Motor neuron (in vitro differentiated cells): ENCODE results near the gene ZNF57. TPM values are rescaled to one million over a fixed set of nuclear protein-coding genes. Genes with fewer than 3 reads are reported as not detected.
A peak's percentile ranks its signal among the peaks of the same experiment; 100 is the strongest.
"Not testable (repeated sequence)": the region's sequence is repeated elsewhere in the genome, so short reads cannot be mapped to it uniquely, and the experiment has no call there.

Experiments
- ATAC-seq, 8 experiments: fragments of 200-7000 bp; cut with Tn5 transposase; replicated peaks in 6 of 8; 2 replicates each; pipeline ENCODE4 v1.8.0; 2021; ENCODE audit warnings: mild to moderate bottlenecking in 8 of 8, moderate library complexity in 8 of 8
- H3K27ac ChIP-seq, 2 donors: fragments of 250-450 bp; sonication (Bioruptor Pico); 2 replicates each; pipeline ENCODE4 v1.9.0; 2021; ENCODE audit warnings: antibody characterized with exemption in 2 of 2, mild to moderate bottlenecking in 2 of 2, moderate library complexity in 1 of 2
- H3K4me1 ChIP-seq, 2 donors: fragments of 250-450 bp; sonication (Bioruptor Pico); replicated peaks in 1 of 2; 2 replicates each; pipeline ENCODE4 v1.6.1; 2021; ENCODE audit warnings: antibody characterized with exemption in 2 of 2, mild to moderate bottlenecking in 2 of 2, moderate library complexity in 1 of 2
- H3K4me3 ChIP-seq, 5 donors: fragments of 250-450 bp; sonication (Bioruptor Pico); 2 replicates each; pipeline ENCODE4 v1.9.0; 2021; ENCODE audit warnings: antibody characterized with exemption in 5 of 5, mild to moderate bottlenecking in 5 of 5, moderate library complexity in 4 of 5
- WGBS, 10 experiments: fragments of 450-650 bp; shearing (Covaris generic); methylation state at CpG; one replicate each; pipeline ENCODE4 v1.0.0; 2022; 5-methylcytosine and 5-hydroxymethylcytosine counted together
- in situ Hi-C, 9 experiments: fragments of 400-800 bp; cut with MboI; loops; one replicate each; pipeline ENCODE4 v1.15.0; 2021; ENCODE audit warnings: low sequenced_read_pairs in 9 of 9, low pct_unique_long_range_greater_than_20kb in 2 of 9; ENCODE audit not compliant: unreplicated experiment in 9 of 9
- total RNA-seq, 8 experiments: library from RNA; unstranded; fragments of 300-600 nt; gene quantifications; 2 replicates each; pipeline versions ENCODE4 v1.2.3 to v1.2.4, GENCODE V29; 2022

ZNF57 gene
- total RNA-seq, 8 experiments from 2014 or later, result 3.3 to 11.6 (median 8.4) TPM

DNA sequence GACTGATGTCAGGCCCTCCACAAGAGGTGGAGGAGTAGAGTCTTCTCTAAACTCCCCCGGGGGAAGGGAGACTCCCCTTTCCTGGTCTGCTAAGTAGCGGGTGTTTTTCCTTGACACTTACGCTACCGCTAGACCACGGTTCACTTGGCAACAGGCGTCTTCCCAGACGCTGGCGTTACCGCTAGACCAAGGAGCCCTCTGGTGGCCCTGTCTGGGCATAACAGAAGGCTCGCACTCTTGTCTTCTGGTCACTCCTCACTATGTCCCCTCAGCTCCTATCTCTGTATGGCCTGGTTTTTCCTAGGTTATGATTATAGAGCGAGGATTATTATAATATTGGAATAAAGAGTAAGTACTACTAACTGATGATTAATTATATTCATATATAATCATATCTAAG is 28.6 kb upstream of the ZNF57 start:
- H3K4me1 ChIP-seq, H3K4me3 ChIP-seq, H3K27ac ChIP-seq, in situ Hi-C loops, ATAC-seq: not testable (repeated sequence)
- no CpG with 5 or more reads among the region's 11 CpGs for WGBS, 10 experiments

- WGBS, 10 experiments, result 62 to 100% (median 83%) methylated on average over 2 to 27 of the region's 32 CpGs
- in situ Hi-C loops, result loop anchor here in 1 of 9 experiments (25.0 kb wide), 1 partner anchor 215 kb away; no protein-coding TSS in a partner anchor
These were observed 23.1 kb upstream of the ZNF57 start for GRCh38 chr19:2877398-2878331.

DNA sequence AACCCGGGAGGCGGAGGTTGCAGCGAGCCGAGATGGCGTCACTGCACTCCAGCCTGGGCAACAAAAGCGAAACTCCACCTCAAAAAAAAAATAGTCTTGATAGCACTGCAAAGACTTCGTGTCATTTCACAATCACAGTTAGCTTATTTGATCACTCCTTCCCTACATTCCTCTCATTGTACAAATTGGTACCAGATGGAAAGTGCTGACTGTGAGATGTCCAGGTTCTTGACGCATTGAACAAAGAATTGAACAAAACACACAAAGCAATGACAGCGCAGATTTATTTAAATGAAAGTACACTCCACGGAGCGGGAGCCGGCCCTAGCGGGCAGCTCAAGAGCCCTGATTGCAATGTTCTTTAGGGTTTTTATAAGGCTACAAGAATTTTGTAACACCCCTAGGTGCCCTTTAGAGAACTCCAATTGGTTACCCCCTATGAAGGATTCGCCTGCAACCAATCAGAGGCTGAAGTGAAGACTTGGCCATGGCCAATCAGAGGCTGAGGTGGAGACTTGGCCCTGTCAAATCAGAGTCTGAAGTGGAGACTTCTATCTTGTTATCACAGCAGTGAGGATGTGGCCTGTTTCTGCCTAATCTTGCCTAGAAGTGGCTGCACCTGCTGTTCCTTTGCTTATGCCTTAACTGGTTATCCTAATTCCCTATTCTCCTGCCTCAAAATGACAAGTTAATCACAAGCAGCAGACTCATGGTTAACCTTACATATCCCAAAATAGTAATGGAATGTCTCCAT is 16.9 kb upstream of the ZNF57 start:
- Histone ChIP-seq H3K27ac (no peak overlapping the region), H3K4me3 (no peak overlapping the region), H3K4me1 (peaks cover 2 to 3% of the 10 kb centered on the region in 2 donors)
- no peak for ATAC-seq
- WGBS, 10 experiments, result 8 to 100% (median 72%) methylated on average over 1 to 13 of the region's 14 CpGs; no CpG with 5 or more reads in 2 of the 10 experiments
- in situ Hi-C loops, result loop anchor here in 1 of 9 experiments (25.0 kb wide), 1 partner anchor 222 kb away; no protein-coding TSS in a partner anchor

More at GRCh38 chr19:2877398-2878331, 23.1 kb upstream of the ZNF57 start:
- Histone ChIP-seq H3K27ac (no peak overlapping the region), H3K4me3 (no peak overlapping the region), H3K4me1 (no peaks in the 10 kb centered on the region)
- no peak for ATAC-seq

GRCh38 chr19:2885736-2886135 is 15.0 kb upstream of the ZNF57 start:
- Histone ChIP-seq H3K4me3 (no peak overlapping the region), H3K4me1 (peaks cover 2 to 3% of the 10 kb centered on the region in 2 donors), H3K27ac (no peak overlapping the region)
- WGBS, 10 experiments, result 60 to 100% (median 82%) methylated on average over 1 to 10 of the region's 17 CpGs; no CpG with 5 or more reads in 2 of the 10 experiments
- no peak for ATAC-seq
- in situ Hi-C loops, result loop anchor here in 1 of 9 experiments (25.0 kb wide), 1 partner anchor 223 kb away; no protein-coding TSS in a partner anchor

GRCh38 chr19:2887391-2887914 is 13.3 kb upstream of the ZNF57 start:
- in situ Hi-C loops, result loop anchor here in 1 of 9 experiments (25.0 kb wide), 1 partner anchor 225 kb away; no protein-coding TSS in a partner anchor
- no peak overlapping the region for H3K4me3 ChIP-seq
- no peak overlapping the region for H3K27ac ChIP-seq
- ATAC-seq, result peak; percentile 74 to 96 (median 88)
- peaks cover 2 to 3% of the 10 kb centered on the region in 2 donors for H3K4me1 ChIP-seq
- WGBS, 10 experiments, result 5 to 81% (median 28%) methylated on average over 2 to 9 of the region's 9 CpGs; no CpG with 5 or more reads in 1 of the 10 experiments

- H3K4me3 ChIP-seq, result no peak overlapping the region
- in situ Hi-C loops, result loop anchor here in 1 of 9 experiments (25.0 kb wide), 1 partner anchor 226 kb away; no protein-coding TSS in a partner anchor
- H3K27ac ChIP-seq, result no peak overlapping the region
- peaks cover 2 to 3% of the 10 kb centered on the region in 2 donors for H3K4me1 ChIP-seq
- peak in 1 of 8 experiments; percentile 73 for ATAC-seq
- WGBS, 10 experiments, result 10 to 92% (median 83%) methylated on average over 4 to 10 of the region's 37 CpGs; no CpG with 5 or more reads in 5 of the 10 experiments
These were observed 11.9 kb upstream of the ZNF57 start for GRCh38 chr19:2888731-2889224.

GRCh38 chr19:2890531-2890930 is 10.2 kb upstream of the ZNF57 start:
- in situ Hi-C loops, result loop anchor here in 1 of 9 experiments (25.0 kb wide), 1 partner anchor 228 kb away; no protein-coding TSS in a partner anchor
- not testable (repeated sequence) for ATAC-seq, H3K4me1 ChIP-seq, H3K27ac ChIP-seq, H3K4me3 ChIP-seq
- 0 to 100% (median 75%) methylated on average over 1 to 8 of the region's 8 CpGs; no CpG with 5 or more reads in 1 of the 10 experiments for WGBS, 10 experiments

GRCh38 chr19:2896694-2897093 is 4.0 kb upstream of the ZNF57 start:
- no peaks in the 10 kb centered on the region for H3K4me1 ChIP-seq
- WGBS, 10 experiments, result 22 to 79% (median 60%) methylated on average over 2 to 7 of the region's 8 CpGs
- H3K27ac ChIP-seq, result no peak overlapping the region
- in situ Hi-C loops, result loop anchor here in 1 of 9 experiments (25.0 kb wide), 1 partner anchor 234 kb away; no protein-coding TSS in a partner anchor
- ATAC-seq, result no peak
- H3K4me3 ChIP-seq, result no peak overlapping the region

DNA sequence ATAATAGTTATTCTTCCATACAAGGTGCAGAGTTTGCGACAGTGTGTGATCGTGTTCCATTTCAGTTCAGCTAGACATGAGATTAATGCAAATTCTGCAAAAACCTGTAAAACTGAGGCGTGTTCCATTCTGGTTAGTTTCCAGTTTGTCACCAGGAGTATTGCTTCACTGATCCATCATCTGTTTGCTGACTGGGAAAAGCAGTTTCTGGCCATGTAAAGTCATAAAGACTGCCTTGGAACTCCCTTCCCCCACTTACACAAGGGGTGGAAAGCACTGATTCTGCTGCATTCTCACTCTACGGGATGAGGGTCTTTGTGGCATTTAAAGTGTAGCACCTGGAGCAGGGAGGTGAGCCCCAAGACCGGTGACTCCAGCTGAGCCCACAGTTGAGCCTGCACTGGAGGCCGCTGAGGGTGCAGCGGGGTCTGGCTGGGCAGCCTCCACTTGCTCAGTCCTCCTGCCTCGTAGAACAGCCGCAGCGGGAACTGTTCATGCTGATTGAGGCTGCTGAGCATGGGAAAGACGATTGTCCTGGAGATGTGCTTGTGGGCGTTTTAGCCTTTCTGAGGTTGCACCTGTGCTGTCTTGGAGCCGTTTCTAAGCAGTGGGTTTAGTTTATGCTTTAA is 2.0 kb downstream of the ZNF57 start:
- ATAC-seq, result no peak
- no peaks in the 10 kb centered on the region for H3K4me1 ChIP-seq
- 60 to 100% (median 94%) methylated on average over 1 to 10 of the region's 13 CpGs; no CpG with 5 or more reads in 1 of the 10 experiments for WGBS, 10 experiments

GRCh38 chr19:2903326-2903725 is 2.6 kb downstream of the ZNF57 start:
- in situ Hi-C loops, ATAC-seq: not testable (repeated sequence)

More for the DNA sequence above, 2.0 kb downstream of the ZNF57 start:
- in situ Hi-C loops, result no loop called here
- no peak overlapping the region for H3K27ac ChIP-seq
- H3K4me3 ChIP-seq, result no peak overlapping the region

DNA sequence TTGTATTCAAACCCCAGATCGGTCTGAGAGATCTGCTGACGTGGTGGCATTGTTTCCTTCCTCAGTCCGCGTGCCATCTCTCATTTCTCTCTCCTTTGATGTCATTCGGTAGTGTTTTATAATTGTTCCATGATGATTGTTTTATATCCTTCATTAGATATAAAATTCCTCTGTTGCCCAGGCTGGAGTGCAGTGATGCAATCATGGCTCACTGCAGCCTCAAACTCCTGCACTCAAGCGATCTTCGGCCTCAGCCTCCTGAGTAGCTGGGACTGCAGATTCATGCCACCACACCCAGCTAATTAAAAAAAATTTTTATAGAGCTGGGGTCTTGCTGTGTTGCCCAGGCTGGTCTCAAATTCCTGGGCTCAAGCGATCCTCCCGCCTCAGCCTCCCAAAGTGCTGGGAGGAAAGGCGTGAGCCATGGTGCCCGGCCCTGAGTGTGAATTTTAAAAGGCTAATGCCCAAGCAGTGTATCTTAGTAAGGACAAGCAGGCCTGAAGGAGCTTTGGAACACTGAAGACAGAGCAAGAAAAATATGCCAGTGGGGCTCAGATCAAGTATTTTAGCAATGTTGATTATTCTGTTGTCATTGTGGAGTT is 5.3 kb downstream of the ZNF57 start:
- H3K4me1 ChIP-seq, result no peaks in the 10 kb centered on the region
- H3K4me3 ChIP-seq, result no peak overlapping the region
- in situ Hi-C loops, result no loop called here
- no peak for ATAC-seq
- 40 to 100% (median 86%) methylated on average over 3 to 10 of the region's 11 CpGs for WGBS, 10 experiments
- H3K27ac ChIP-seq, result no peak overlapping the region

More at GRCh38 chr19:2903326-2903725, 2.6 kb downstream of the ZNF57 start:
- H3K27ac ChIP-seq, H3K4me3 ChIP-seq, H3K4me1 ChIP-seq: not testable (repeated sequence)
- WGBS, 10 experiments, result 83 to 100% (median 94%) methylated on average over 1 to 9 of the region's 13 CpGs; no CpG with 5 or more reads in 2 of the 10 experiments
